Activated naive CD8-positive, alpha-beta T cell (primary cell): ENCODE data around the gene SPTBN1.
"Not testable (repeated sequence)": the region's sequence is repeated elsewhere in the genome, so short reads cannot be mapped to it uniquely, and the experiment has no call there.

ENCODE experiments used
- H3K27ac Mint-ChIP-seq: one replicate; pipeline ENCODE4 v1.8.0; 2021; ENCODE audit warnings: mixed read lengths
- H3K27me3 Mint-ChIP-seq: one replicate; pipeline ENCODE4 v1.8.0; 2021; ENCODE audit warnings: mixed read lengths
- H3K36me3 Mint-ChIP-seq: one replicate; pipeline ENCODE4 v1.8.0; 2021; ENCODE audit warnings: mixed read lengths
- H3K4me1 Mint-ChIP-seq: one replicate; pipeline ENCODE4 v1.8.0; 2021; ENCODE audit warnings: low read depth, mixed read lengths
- H3K4me3 Mint-ChIP-seq: one replicate; pipeline ENCODE4 v1.8.0; 2021; ENCODE audit warnings: mild to moderate bottlenecking, mixed read lengths
- H3K9me3 Mint-ChIP-seq: one replicate; pipeline ENCODE4 v1.8.0; 2021; ENCODE audit warnings: low read depth, mixed read lengths

SPTBN1 gene

DNA sequence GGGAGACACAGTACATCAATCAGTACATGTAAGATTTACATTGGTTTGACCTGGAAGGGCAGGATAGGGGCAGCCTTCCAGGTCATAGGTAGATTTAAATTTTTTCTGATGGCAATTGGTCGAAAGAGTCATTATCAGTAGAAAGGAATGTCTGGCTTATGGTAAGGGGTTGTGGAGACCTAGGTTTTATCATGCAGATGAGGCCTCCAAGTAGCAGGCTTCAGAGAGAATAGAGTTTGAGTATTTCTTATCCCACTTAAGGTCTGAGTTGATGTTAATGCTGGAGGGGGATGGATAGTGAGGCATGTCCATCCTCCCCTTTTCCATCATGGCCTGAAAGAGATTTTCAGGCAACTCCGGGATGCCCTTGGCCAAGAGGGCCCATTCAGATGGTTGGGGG, 60.7 kb downstream of the SPTBN1 start:
- H3K36me3 Mint-ChIP-seq = no peaks in the 10 kb centered on the region
- H3K4me1 Mint-ChIP-seq = no peaks in the 10 kb centered on the region
- H3K27me3 Mint-ChIP-seq = no peaks in the 10 kb centered on the region
- no peak overlapping the region for H3K27ac Mint-ChIP-seq
- H3K9me3 Mint-ChIP-seq = no peaks in the 10 kb centered on the region
- no peak overlapping the region for H3K4me3 Mint-ChIP-seq

DNA sequence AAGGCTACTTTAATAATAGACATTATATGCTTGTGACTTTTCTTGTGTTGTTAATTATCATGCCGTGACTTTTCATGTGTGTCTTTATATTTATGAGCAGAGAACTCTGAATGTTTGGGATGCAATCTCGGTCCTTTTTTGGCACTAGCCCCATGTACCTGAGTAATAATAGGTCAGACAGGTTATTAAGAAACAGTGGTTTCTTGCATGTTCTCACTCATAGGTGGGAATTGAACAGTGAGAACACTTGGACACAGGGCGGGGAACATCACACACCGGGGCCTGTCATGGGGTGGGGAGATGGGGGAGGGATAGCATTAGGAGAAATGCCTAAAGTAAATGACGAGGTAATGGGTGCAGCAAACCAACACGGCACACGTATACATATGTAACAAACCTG, 61.9 kb downstream of the SPTBN1 start:
- H3K36me3 Mint-ChIP-seq, H3K27me3 Mint-ChIP-seq, H3K27ac Mint-ChIP-seq, H3K4me3 Mint-ChIP-seq, H3K4me1 Mint-ChIP-seq, H3K9me3 Mint-ChIP-seq: not testable (repeated sequence)

DNA sequence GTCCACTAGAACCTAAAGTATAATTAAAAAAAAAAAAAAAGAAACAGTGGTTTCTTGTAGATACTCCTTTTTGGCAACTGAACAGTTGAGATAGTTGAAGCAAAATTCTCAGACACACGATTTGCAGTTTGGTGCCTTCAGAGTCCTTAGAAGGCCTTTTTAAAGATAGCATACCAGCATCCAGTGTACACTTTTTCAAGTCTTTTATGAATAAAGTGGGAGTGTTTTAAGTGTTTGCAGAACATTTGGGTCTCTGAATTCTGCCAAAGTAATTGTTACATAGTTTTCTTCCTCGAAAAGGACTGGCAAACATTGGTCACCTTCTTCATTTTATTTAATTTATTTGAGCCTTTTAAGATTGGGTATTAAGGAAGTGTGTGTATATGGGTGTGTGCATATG, 62.3 kb downstream of the SPTBN1 start:
- Mint-ChIP-seq H3K27me3 (no peaks in the 10 kb centered on the region), H3K9me3 (no peaks in the 10 kb centered on the region), H3K27ac (no peak overlapping the region), H3K36me3 (no peaks in the 10 kb centered on the region), H3K4me3 (no peak overlapping the region), H3K4me1 (peaks cover 3% of the 10 kb centered on the region)

DNA sequence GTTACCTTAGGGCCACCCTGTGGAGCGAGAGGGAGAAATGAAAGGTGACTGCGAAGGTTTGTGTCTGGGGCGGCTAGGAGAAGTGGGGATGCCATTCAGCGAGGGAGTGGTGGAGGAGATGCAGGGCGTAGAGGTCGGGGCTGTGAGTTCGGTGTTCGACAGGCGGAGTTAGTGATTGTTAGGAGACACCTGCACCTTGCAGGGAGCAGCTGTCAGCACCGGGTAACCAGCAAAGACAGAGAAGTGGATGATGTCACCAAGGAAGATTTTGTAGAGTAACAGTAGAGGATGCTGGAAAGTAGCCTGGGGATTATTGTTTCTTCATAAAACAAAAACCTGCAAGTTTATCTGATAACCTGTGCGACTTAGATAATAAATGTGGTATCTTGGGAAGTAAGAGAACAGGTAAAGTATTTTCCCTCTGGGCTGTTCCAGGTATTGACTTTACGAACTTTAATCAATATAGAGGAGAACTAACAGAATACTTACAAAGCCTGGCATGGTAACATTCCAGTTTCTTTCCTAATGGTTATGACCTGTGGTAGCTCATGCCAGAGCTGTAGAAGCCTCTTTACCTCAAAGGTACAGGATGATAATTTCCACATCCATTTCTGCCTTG, 63.8 kb downstream of the SPTBN1 start:
- Mint-ChIP-seq H3K4me3 (no peak overlapping the region), H3K36me3 (no peaks in the 10 kb centered on the region), H3K9me3 (no peaks in the 10 kb centered on the region), H3K4me1 (peaks cover 11% of the 10 kb centered on the region), H3K27me3 (no peaks in the 10 kb centered on the region), H3K27ac (no peak overlapping the region)

DNA sequence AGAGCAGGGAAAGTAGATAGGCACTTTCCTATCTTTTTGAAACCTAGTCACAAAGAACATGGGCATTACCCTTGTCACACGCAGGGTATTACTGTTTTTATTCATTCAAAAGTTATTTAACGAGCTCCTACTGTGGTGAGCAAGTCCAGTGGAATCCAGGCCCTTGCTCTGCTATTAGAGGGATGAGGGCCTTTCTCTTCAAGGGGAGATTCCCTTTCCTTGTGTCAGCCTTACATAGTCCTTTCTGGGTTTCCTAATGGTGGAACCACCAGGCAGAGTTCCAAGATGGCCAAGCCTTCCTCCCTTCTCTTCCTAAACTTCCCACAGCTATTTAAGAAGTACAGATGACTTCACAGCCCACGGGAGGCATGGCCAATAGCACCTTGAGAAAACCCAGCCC, 64.6 kb downstream of the SPTBN1 start:
- H3K4me3 Mint-ChIP-seq = no peak overlapping the region
- no peak overlapping the region for H3K27ac Mint-ChIP-seq
- H3K36me3 Mint-ChIP-seq = no peaks in the 10 kb centered on the region
- H3K9me3 Mint-ChIP-seq = no peaks in the 10 kb centered on the region
- no peaks in the 10 kb centered on the region for H3K27me3 Mint-ChIP-seq
- peaks cover 12% of the 10 kb centered on the region for H3K4me1 Mint-ChIP-seq

DNA sequence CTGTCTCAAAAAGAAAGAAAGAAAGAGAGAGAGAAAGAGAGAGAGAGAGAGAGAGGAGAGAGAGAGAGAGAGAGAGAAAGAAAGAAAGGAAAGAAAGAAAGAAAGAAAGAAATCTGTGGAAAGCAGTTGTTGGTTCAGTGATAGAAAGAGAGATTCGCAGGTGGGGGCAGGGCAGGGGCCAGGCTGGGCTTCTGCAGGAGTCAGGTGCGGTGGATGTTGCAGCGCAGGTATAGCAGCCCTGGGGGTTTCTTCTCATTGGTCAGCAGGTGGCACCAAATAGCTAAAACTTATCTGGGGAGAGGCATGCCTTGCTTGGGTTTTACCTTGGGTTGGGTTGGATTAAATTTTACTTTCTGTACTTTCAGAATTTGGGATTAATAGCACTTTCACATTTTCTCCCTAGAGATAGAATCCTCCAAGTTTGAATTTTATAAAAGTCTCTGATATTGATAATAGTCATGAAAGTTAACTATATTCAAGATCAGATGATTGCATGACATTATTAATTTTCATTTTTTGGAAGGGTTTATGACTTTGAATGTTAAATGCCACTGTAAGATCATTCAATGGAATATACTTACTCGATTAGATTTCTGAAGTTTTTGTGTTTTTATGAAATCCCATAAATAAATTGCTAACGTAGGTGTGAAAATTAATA, 66.6 kb downstream of the SPTBN1 start:
- Mint-ChIP-seq H3K4me1 (peaks cover 12% of the 10 kb centered on the region), H3K27ac (no peak overlapping the region), H3K36me3 (no peaks in the 10 kb centered on the region), H3K27me3 (no peaks in the 10 kb centered on the region), H3K9me3 (no peaks in the 10 kb centered on the region), H3K4me3 (no peak overlapping the region)

DNA sequence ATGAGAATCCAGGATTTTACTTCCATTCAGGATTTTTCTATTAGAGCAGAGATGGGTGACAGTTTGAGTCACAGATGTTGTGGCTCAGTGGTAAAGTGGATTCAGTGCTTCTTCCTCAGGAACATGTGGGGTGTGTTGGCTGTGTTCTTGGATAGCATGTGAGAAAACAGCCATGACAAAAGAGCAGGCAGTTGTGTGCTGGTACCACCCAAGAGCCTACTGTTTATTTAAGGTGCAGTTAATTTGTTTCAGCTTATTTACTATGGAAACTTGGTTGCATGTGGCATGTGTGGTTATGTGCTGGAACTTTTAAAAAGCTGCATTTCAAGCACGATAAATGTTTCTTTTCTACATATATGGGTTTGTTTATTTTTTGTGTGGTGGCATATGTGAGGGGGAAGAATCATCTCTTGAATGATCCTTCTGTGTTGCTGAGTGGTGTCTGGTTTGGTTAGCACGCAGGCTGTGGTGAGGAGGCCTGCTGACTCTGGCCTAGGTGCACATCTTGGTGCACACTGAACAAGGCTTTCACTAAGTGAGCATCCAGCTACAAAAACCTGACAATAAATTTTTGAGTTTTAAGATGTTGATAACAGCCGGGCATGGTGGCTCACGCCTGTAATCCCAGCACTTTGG, 67.3 kb downstream of the SPTBN1 start:
- Mint-ChIP-seq H3K4me1 (peaks cover 12% of the 10 kb centered on the region), H3K27me3 (no peaks in the 10 kb centered on the region), H3K36me3 (no peaks in the 10 kb centered on the region), H3K9me3 (no peaks in the 10 kb centered on the region), H3K27ac (no peak overlapping the region), H3K4me3 (no peak overlapping the region)

DNA sequence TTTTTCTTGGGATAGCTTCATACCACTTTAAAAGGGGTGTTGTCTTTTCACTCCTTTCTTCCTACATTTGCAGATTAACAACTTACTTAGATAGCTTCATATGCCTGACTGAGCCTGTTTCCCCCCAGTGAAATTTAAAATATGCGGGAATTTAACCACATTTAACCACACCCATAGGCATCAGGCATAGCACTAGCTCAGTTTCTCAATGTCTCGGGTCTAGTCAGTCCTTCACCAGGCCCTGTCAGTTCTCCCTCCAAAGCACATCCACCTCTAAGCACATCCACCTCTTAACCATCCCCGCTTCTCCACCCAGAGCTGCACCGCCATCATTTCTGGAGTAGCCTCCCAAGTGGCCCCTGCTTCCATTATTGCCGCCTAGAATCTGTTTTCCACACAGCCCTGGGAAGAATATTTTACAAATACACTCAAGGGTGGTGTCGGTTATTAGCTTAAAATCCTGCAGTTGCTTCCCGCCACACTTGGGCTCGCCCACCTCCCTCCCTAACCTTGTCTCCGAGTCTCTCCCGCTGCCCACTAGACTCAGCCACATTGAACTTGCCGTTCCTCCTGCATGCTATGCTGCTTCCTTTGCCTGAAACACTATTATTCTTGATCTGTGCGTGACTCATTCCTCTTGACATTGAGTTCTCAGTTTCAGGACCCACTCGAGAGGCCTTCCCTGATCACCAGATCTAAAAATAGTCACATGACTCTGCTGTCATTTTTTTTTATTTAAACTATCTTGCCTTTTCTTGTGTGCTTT, 68.3 kb downstream of the SPTBN1 start:
- Mint-ChIP-seq H3K4me3 (no peak overlapping the region), H3K36me3 (no peaks in the 10 kb centered on the region), H3K27ac (no peak overlapping the region), H3K9me3 (no peaks in the 10 kb centered on the region), H3K4me1 (peaks cover 12% of the 10 kb centered on the region), H3K27me3 (no peaks in the 10 kb centered on the region)

DNA sequence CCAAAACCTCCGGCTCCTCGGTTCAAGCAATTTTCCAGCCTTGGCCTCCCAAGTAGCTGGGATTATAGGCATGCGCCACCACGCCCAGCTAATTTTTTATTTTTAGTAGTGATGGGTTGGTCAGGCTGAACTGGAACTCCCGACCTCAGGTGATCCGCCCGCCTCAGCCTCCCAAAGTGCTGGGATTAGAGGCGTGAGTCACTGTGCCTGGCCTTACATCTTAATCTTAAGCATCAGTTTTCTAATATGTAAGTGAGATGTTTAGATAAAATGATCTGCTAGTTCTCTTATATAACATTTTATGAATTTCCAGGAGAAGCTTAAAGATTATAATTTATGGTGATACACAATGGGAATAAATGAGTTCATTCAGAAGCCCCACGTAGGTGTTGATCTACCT, 69.2 kb downstream of the SPTBN1 start:
- Mint-ChIP-seq H3K36me3 (no peaks in the 10 kb centered on the region), H3K27me3 (no peaks in the 10 kb centered on the region), H3K9me3 (no peaks in the 10 kb centered on the region), H3K4me1 (peaks cover 14% of the 10 kb centered on the region), H3K27ac (no peak overlapping the region), H3K4me3 (no peak overlapping the region)

DNA sequence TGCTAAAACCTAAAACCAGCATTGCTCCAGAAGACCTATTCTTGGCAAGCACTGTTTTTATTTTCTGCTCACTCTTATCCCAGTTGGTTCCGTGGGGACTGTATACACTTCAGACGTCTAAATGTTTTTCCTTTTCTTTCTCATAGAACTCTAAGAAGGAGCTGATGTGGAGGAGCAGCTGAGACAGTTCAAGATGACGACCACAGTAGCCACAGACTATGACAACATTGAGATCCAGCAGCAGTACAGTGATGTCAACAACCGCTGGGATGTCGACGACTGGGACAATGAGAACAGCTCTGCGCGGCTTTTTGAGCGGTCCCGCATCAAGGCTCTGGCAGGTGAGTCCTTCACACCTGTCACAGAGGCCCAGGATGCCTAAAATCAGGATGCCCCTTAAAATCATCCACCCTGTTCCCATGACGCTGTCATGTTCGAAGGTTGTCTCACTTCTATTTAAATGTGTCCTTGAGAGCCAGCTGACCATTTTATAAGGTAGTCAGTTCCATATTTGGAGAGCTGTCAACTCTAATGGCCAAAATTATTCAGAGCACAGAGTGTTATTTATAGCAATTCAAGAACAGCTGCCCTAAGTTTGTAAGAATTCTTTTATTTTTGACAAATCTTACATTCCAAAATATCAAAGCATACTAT, 70.2 kb downstream of the SPTBN1 start:
- Mint-ChIP-seq H3K27ac (no peak overlapping the region), H3K9me3 (no peaks in the 10 kb centered on the region), H3K27me3 (no peaks in the 10 kb centered on the region), H3K4me3 (no peak overlapping the region), H3K4me1 (peaks cover 14% of the 10 kb centered on the region), H3K36me3 (no peaks in the 10 kb centered on the region)

DNA sequence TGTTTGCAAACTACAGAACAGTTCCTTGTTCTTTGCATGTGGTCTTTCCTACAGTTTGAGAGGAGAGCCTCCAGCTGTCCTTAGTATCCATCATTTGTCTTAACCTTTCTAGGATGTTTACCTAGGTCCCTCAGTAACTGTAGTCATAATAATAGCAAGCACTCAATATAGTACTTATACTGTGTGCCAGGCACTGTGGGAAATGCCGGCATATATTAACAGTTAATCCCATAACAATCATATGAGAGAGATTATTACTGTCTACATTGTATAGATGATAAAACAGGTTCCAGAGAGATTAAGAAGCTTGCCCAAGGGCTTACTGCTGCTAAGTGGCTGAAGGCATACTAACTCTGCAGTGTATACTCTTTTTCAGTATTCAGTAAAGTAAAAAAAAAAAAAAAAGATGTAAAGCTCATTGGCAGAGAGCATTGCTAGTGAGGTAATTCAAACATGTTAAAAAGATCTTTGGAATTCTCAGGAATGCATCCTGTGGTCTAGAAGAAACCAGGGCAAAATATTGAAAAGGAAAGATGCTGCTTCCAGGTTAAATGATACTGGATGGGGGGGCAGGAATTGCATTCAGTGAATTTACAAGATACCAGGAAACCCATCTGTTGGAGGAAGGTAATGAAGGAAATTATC, 72.3 kb downstream of the SPTBN1 start:
- H3K4me3 Mint-ChIP-seq = no peak overlapping the region
- H3K27me3 Mint-ChIP-seq = no peaks in the 10 kb centered on the region
- H3K36me3 Mint-ChIP-seq = no peaks in the 10 kb centered on the region
- no peak overlapping the region for H3K27ac Mint-ChIP-seq
- no peaks in the 10 kb centered on the region for H3K9me3 Mint-ChIP-seq
- peaks cover 10% of the 10 kb centered on the region for H3K4me1 Mint-ChIP-seq

DNA sequence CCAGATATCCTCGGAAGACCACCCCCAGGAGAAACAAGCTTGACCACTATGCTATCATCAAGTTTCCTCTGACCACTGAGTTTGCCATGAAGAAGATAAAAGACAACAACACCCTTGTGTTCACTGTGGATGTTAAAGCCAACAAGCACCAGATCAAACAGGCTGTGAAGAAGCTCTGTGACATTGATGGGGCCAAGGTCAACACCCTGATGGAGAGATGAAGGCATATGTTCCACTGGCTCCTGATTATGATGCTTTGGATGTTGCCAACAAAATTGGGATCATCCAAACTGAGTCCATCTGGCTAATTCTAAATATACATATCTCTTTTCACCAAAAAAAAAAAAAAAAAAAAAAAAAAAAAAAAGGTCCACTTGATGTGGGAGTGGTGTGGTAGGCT, 73.4 kb downstream of the SPTBN1 start:
- not testable (repeated sequence) for H3K4me3 Mint-ChIP-seq, H3K9me3 Mint-ChIP-seq, H3K27ac Mint-ChIP-seq, H3K36me3 Mint-ChIP-seq, H3K27me3 Mint-ChIP-seq, H3K4me1 Mint-ChIP-seq

DNA sequence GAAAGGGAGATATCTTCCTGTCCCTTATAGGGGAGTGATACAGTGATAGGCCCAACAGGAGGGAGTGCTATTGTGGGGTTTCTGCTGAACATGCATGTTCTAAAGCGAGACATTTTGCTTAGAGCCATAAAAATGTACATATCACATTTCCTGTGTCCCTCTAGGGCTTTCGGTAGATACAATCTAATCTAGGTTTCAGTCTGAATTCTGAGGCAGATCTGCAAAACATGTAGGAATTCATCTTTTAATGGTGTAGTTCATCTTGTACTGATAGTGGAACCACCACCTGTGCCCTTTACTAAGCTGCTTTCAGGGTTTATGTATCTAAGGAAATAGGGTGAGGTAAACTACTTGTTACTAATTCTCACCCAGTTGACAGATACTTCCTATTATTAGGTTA, 73.8 kb downstream of the SPTBN1 start:
- Mint-ChIP-seq H3K4me3 (no peak overlapping the region), H3K27me3 (no peaks in the 10 kb centered on the region), H3K4me1 (peaks cover 2% of the 10 kb centered on the region), H3K27ac (no peak overlapping the region), H3K36me3 (no peaks in the 10 kb centered on the region), H3K9me3 (no peaks in the 10 kb centered on the region)

DNA sequence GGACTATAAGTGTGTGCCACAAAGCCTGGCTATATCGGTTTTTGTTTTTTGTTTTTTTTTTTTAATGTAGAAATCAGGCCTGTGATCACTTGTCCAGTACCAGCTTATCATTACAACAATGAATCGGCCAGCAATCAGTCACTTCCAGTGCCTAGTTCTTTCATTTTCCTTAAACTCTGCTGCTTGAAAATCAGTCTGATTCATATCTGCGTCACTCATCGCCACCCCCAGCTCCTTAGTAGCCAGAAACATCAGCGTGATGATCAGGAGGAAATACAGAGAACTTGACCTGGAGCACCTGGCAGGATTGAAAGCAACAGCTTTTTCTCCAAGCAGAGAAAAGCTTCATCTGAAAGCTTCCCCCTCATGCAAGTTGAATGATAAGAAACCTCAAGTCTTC, 75.4 kb downstream of the SPTBN1 start:
- Mint-ChIP-seq H3K27me3 (no peaks in the 10 kb centered on the region), H3K9me3 (no peaks in the 10 kb centered on the region), H3K4me3 (no peak overlapping the region), H3K27ac (no peak overlapping the region), H3K4me1 (peaks cover 2% of the 10 kb centered on the region), H3K36me3 (no peaks in the 10 kb centered on the region)
